IMR-90 (cell line): Measurements from ENCODE around the gene ELFN2. TPM values are rescaled to one million over a fixed set of nuclear protein-coding genes. Genes with fewer than 3 reads are reported as not detected.

Experiments
- ATAC-seq: fragments of 200-7000 bp; cut with Tn5 transposase; 2 replicates; pipeline ENCODE4 v1.9.1; 2020; ENCODE audit warnings: low read depth, mild to moderate bottlenecking, moderate library complexity
- BruUV-seq: library from RNA; stranded (reverse); fragments of 400-500 nt; replicated peaks from 2 replicates; lab custom pipeline; 2021; lab: Mats Ljungman, UMichigan
- CTCF ChIA-PET: fragments of 300-600 bp; formaldehyde crosslinking; extraction: SDS; loops from one replicate; lab custom pipeline; 2021; ENCODE audit warnings: antibody characterized with exemption; lab: Yijun Ruan, JAX
- POLR2A ChIA-PET: fragments of 300-600 bp; sonication (Branson Sonifier 250); formaldehyde crosslinking; loops from one replicate; lab custom pipeline; 2022; ENCODE audit warnings: antibody characterized with exemption; ENCODE audit not compliant: unreplicated experiment; lab: Charles Lee
- DNase-seq: peaks from one replicate; pipeline ENCODE4 v3.0.0; 2013
- H2AFZ ChIP-seq: replicated peaks from 2 replicates; pipeline ENCODE3; 2013; ENCODE audit warnings: low read length, mild to moderate bottlenecking; ENCODE audit not compliant: poor library complexity
- H2AK5ac ChIP-seq: 2 replicates; pipeline ENCODE4 v1.6.1; 2013; ENCODE audit warnings: low read depth, low read length, inconsistent platforms
- H2AK9ac ChIP-seq: replicated peaks from 2 replicates; pipeline ENCODE3; 2013; ENCODE audit warnings: mild to moderate bottlenecking, low read depth, low read length, moderate library complexity; ENCODE audit not compliant: poor library complexity
- H2BK120ac ChIP-seq: 2 replicates; pipeline ENCODE4 v1.6.1; 2013; ENCODE audit warnings: low read depth, low read length, inconsistent platforms
- H2BK15ac ChIP-seq: 3 replicates; pipeline ENCODE4 v1.6.1; 2013; ENCODE audit warnings: low read depth, low read length, inconsistent platforms
- H2BK20ac ChIP-seq: 2 replicates; pipeline ENCODE4 v1.6.1; 2013; ENCODE audit warnings: low read depth, mild to moderate bottlenecking, inconsistent platforms, low read length, moderate library complexity
- H2BK5ac ChIP-seq: 2 replicates; pipeline ENCODE4 v1.6.1; 2013; ENCODE audit warnings: mild to moderate bottlenecking, low read depth, low read length, inconsistent platforms; ENCODE audit not compliant: poor library complexity, severe bottlenecking
- H3K14ac ChIP-seq: replicated peaks from 2 replicates; pipeline ENCODE4 v1.6.1; 2013; ENCODE audit warnings: low read depth, low read length, inconsistent platforms
- H3K18ac ChIP-seq: 2 replicates; pipeline ENCODE4 v1.6.1; 2013; ENCODE audit warnings: low read depth, low read length, control low read depth
- H3K23ac ChIP-seq: 2 replicates; pipeline ENCODE4 v1.6.1; 2013; ENCODE audit warnings: low read depth, low read length, inconsistent platforms
- H3K27ac ChIP-seq: 2 replicates; pipeline ENCODE4 v1.5.1; 2013; ENCODE audit warnings: mild to moderate bottlenecking, control low read depth, low read length; ENCODE audit not compliant: insufficient read depth
- H3K27me3 ChIP-seq: 2 replicates; pipeline ENCODE4 v1.6.1; 2013; ENCODE audit warnings: low read length; ENCODE audit not compliant: control insufficient read depth, insufficient read depth
- H3K36me3 ChIP-seq: 2 replicates; pipeline ENCODE4 v1.6.1; 2013; ENCODE audit warnings: low read length, mixed read lengths; ENCODE audit not compliant: control insufficient read depth, insufficient read depth
- H3K4ac ChIP-seq: 2 replicates; pipeline ENCODE4 v1.6.1; 2013; ENCODE audit warnings: low read depth, low read length, inconsistent platforms
- H3K4me1 ChIP-seq: 2 replicates; pipeline ENCODE4 v1.6.1; 2013; ENCODE audit warnings: low read length, mixed read lengths; ENCODE audit not compliant: control insufficient read depth, insufficient read depth
- H3K4me2 ChIP-seq: 2 replicates; pipeline ENCODE4 v1.6.1; 2013; ENCODE audit warnings: low read depth, mild to moderate bottlenecking, control low read depth, low read length, moderate library complexity
- H3K4me3 ChIP-seq: 2 replicates; pipeline ENCODE4 v1.5.1; 2013; ENCODE audit warnings: low read depth, mild to moderate bottlenecking, control low read depth, low read length, moderate library complexity; ENCODE audit not compliant: insufficient read depth
- H3K56ac ChIP-seq: 2 replicates; pipeline ENCODE4 v1.6.1; 2013; ENCODE audit warnings: low read length, inconsistent platforms; ENCODE audit not compliant: insufficient read depth; ENCODE audit errors: extremely low read depth
- H3K79me1 ChIP-seq, 2 experiments: 2 replicates each; pipeline ENCODE4 v1.6.1; 2013; ENCODE audit warnings: low read length in 2 of 2, inconsistent platforms in 1 of 2, low read depth in 1 of 2
- H3K9ac ChIP-seq: 2 replicates; pipeline ENCODE4 v1.6.1; 2013; ENCODE audit warnings: low read depth, low read length, control low read depth
- H3K9me1 ChIP-seq: 2 replicates; pipeline ENCODE4 v1.6.1; 2013; ENCODE audit warnings: low read length, inconsistent platforms; ENCODE audit not compliant: insufficient read depth
- H3K9me3 ChIP-seq: 2 replicates; pipeline ENCODE4 v1.6.1; 2013; ENCODE audit warnings: low read length; ENCODE audit not compliant: control insufficient read depth, insufficient read depth
- H4K20me1 ChIP-seq: 2 replicates; pipeline ENCODE4 v1.6.1; 2013; ENCODE audit warnings: low read length, inconsistent platforms; ENCODE audit not compliant: insufficient read depth
- H4K5ac ChIP-seq: 2 replicates; pipeline ENCODE4 v1.6.1; 2013; ENCODE audit warnings: mild to moderate bottlenecking, low read depth, low read length, control low read depth
- H4K8ac ChIP-seq, 2 experiments: 2 replicates each; pipeline ENCODE4 v1.6.1; 2013; ENCODE audit warnings: low read depth in 2 of 2, low read length in 2 of 2, control low read depth in 1 of 2, inconsistent platforms in 1 of 2
- H4K91ac ChIP-seq: 2 replicates; pipeline ENCODE4 v1.6.1; 2013; ENCODE audit warnings: low read depth, low read length, inconsistent platforms; ENCODE audit not compliant: insufficient read depth
- CTCF ChIP-seq: conservative IDR thresholded peaks from 2 replicates; pipeline ENCODE4 v1.5.1; 2012; ENCODE audit warnings: mild to moderate bottlenecking, low read depth, low read length, improper control_type of control experiment
- ELK1 ChIP-seq: fragments of 150-350 bp; IDR thresholded peaks from 2 replicates; pipeline ENCODE4 v1.6.1; 2016; ENCODE audit warnings: low read depth, mild to moderate bottlenecking, low read length, moderate library complexity, borderline replicate concordance
- FOS ChIP-seq: fragments of 150-350 bp; IDR thresholded peaks from 2 replicates; pipeline ENCODE4 v1.6.1; 2016; ENCODE audit warnings: low read depth, low read length
- MAZ ChIP-seq: IDR thresholded peaks from 2 replicates; pipeline ENCODE4 v1.6.1; 2012; ENCODE audit warnings: low read depth, mild to moderate bottlenecking, low read length, improper control_type of control experiment, moderate library complexity, borderline replicate concordance
- POLR2A ChIP-seq: IDR thresholded peaks from 2 replicates; pipeline ENCODE4 v1.6.1; 2012; ENCODE audit warnings: mild to moderate bottlenecking, low read depth, low read length
- RCOR1 ChIP-seq: IDR thresholded peaks from 2 replicates; pipeline ENCODE4 v1.6.1; 2012; ENCODE audit warnings: mild to moderate bottlenecking, low read length, improper control_type of control experiment; ENCODE audit not compliant: insufficient replicate concordance
- SMC3 ChIP-seq: fragments of 150-350 bp; IDR thresholded peaks from 2 replicates; pipeline ENCODE4 v1.6.1; 2016; ENCODE audit warnings: low read depth, mild to moderate bottlenecking, antibody characterized with exemption, low read length, moderate library complexity
- USF2 ChIP-seq: fragments of 150-350 bp; IDR thresholded peaks from 2 replicates; pipeline ENCODE4 v1.6.1; 2017; ENCODE audit warnings: mild to moderate bottlenecking, antibody characterized with exemption, low read length, low read depth
- WGBS, 2 experiments: methylation state at CpG; one replicate each; pipeline versions ENCODE4 v1.1.5 to v1.1.7; 2013; ENCODE audit warnings: missing lambda C conversion rate in 2 of 2; ENCODE audit not compliant: insufficient read length in 1 of 2; ENCODE audit errors: extremely low coverage in 2 of 2; 5-methylcytosine and 5-hydroxymethylcytosine counted together
- dilution Hi-C: fragments of 300-500 bp; cut with HindIII; formaldehyde crosslinking; loops from one replicate; pipeline ENCODE4 v1.14.3; 2018; ENCODE audit warnings: low sequenced_read_pairs; ENCODE audit not compliant: unreplicated experiment
- in situ Hi-C: fragments of 300-500 bp; cut with MboI; formaldehyde crosslinking; loops from 3 replicates; pipeline ENCODE4 v1.14.3; 2019; ENCODE audit warnings: low sequenced_read_pairs, inconsistent platforms, mixed read lengths
- intact Hi-C: fragments of 100-400 bp; cut with micrococcal nuclease; formaldehyde crosslinking; loops from 2 replicates; pipeline ENCODE4 v1.10.0; 2022
- polyA plus RNA-seq, 3 experiments: library from polyadenylated mRNA; depleted of rRNA; stranded (reverse); fragments of >200 nt; gene quantifications; 2 replicates each; pipeline ENCODE4 v1.2.3, GENCODE V29; 2012; ENCODE audit warnings: low replicate concordance in 1 of 3
- total RNA-seq: library from RNA; depleted of rRNA; stranded (reverse); fragments of >200 nt; gene quantifications from 2 replicates; pipeline ENCODE4 v1.2.3, GENCODE V29; 2012

ELFN2 gene
- total and polyA plus RNA-seq, 2 of the 4 experiments (the other 2 are of a cell fraction): 0.72 to 5.0 TPM

GRCh38 chr22:37331856-37332536 lies 95.3 kb downstream of the ELFN2 start (continued):
- no peak for TF ChIP-seq RCOR1

GRCh38 chr22:37331034-37331428 lies 96.2 kb downstream of the ELFN2 start:
- Histone ChIP-seq H3K9ac (no peak overlapping the region), H3K56ac (no peak overlapping the region), H3K27me3 (peaks cover 12% of the 10 kb centered on the region), H3K4me1 (peaks cover 29% of the 10 kb centered on the region), H3K4ac (peak overlapping the region; percentile 85), H2BK15ac (peak overlapping the region; percentile 53; the same call in 1 of the 3 replicates), H4K5ac (peak overlapping the region; percentile 6; the same call in 1 of the 2 replicates), H3K27ac (no peak overlapping the region; the same call in 1 of the 2 replicates), H2AK9ac (peak overlapping the region; percentile 31), H2BK20ac (peak overlapping the region; percentile 81; the same call in 1 of the 2 replicates), H4K91ac (0 out of 2 replicates have a peak overlapping the region, but pooled peaks have one; percentile 24), H3K4me3 (no peak overlapping the region), H2AK5ac (peak overlapping the region; percentile 98), H3K79me1 (no peaks in the 10 kb centered on the region), H3K4me2 (no peak overlapping the region), H3K18ac (no peak overlapping the region; the same call in 1 of the 2 replicates), H2BK5ac (peak overlapping the region; percentile 5), H3K14ac (no peak overlapping the region), H3K9me1 (peaks cover 19% of the 10 kb centered on the region), H2AFZ (peak overlapping the region; percentile 66), H3K36me3 (no peaks in the 10 kb centered on the region), H3K9me3 (no peaks in the 10 kb centered on the region; the same call in 1 of the 2 replicates), H2BK120ac (peak overlapping the region; percentile 96; the same call in 1 of the 2 replicates), H4K8ac (peak overlapping the region in 1 of 2 experiments; percentile 29; a peak in 1 of 4 replicates), H4K20me1 (no peaks in the 10 kb centered on the region), H3K23ac (no peak overlapping the region)
- ChIA-PET CTCF (no interaction called here), POLR2A (no interaction called here)
- DNase-seq (peak; percentile 79), ATAC-seq (peak; percentile 73)
- TF ChIP-seq USF2 (no peak), CTCF (no peak), FOS (peak; percentile 42; the same call in 1 of the 2 replicates), POLR2A (no peak), SMC3 (no peak), ELK1 (no peak), MAZ (peak; percentile 56; the same call in 1 of the 2 replicates), RCOR1 (no peak)
- WGBS, 2 experiments: 45% methylated on average over 4 of the region's 7 CpGs; no CpG with 5 or more reads in 1 of the 2 experiments
- in situ Hi-C loops (no loop called here), intact Hi-C loops (no loop called here), dilution Hi-C loops (no loop called here)
- BruUV-seq: no TSS peak
